HepG2 (cell line): ENCODE results near the gene PPY. TPM values are rescaled to one million over a fixed set of nuclear protein-coding genes. Genes with fewer than 3 reads are reported as not detected.

ENCODE experiments used
- GATAD2A ChIP-seq: IDR thresholded peaks from 2 replicates; pipeline ENCODE4 v1.6.1; 2016
- MEIS1 ChIP-seq: sonication (generic); formaldehyde crosslinking; IDR thresholded peaks from 2 replicates; pipeline ENCODE4 v1.9.0; 2021; ENCODE audit warnings: mild to moderate bottlenecking, missing genetic modification reagents, moderate library complexity, borderline replicate concordance
- RARA ChIP-seq: IDR thresholded peaks from 2 replicates; pipeline ENCODE4 v1.6.1; 2016; ENCODE audit warnings: missing genetic modification reagents, missing compliant biosample characterization
- SATB2 ChIP-seq: sonication (generic); formaldehyde crosslinking; IDR thresholded peaks from 2 replicates; pipeline ENCODE4 v1.5.0; 2020; ENCODE audit warnings: missing genetic modification reagents
- UBTF ChIP-seq: sonication (generic); formaldehyde crosslinking; IDR thresholded peaks from 2 replicates; pipeline ENCODE4 v1.4.0; 2020; ENCODE audit warnings: mild to moderate bottlenecking, missing genetic modification reagents
- ZBTB49 ChIP-seq: sonication (generic); formaldehyde crosslinking; IDR thresholded peaks from 2 replicates; pipeline ENCODE4 v1.4.0; 2020; ENCODE audit warnings: missing genetic modification reagents, borderline replicate concordance
- ZSCAN21 ChIP-seq: sonication (generic); formaldehyde crosslinking; IDR thresholded peaks from 2 replicates; pipeline ENCODE4 v1.8.0; 2022; ENCODE audit warnings: mild to moderate bottlenecking, missing genetic modification reagents, moderate library complexity, borderline replicate concordance
- polyA plus RNA-seq, 8 experiments: library from polyadenylated mRNA; depleted of rRNA in 3 of 8; stranded (reverse) in 7 of 8; unstranded in 1 of 8; fragments of >200 nt; fragmentation: Illumina TruSeq in 4 of 8; extraction: Trizol in 4 of 8; gene quantifications; 2 replicates each; pipeline versions ENCODE4 v1.2.1 to v1.2.3, GENCODE V29; 2011 to 2016; ENCODE audit warnings: low read depth in 4 of 8, missing spikeins in 1 of 8, mixed read lengths in 1 of 8; ENCODE audit not compliant: insufficient read depth in 1 of 8
- total RNA-seq, 5 experiments: library from RNA; depleted of rRNA; stranded (reverse); fragments of >200 nt; fragmentation: Illumina TruSeq; extraction: Trizol; gene quantifications; 2 replicates each; pipeline ENCODE4 v1.2.3, GENCODE V29; 2016; ENCODE audit warnings: low read depth in 1 of 5
- TF ChIP-seq, protein P1 (sequence below): IDR thresholded peaks from 2 replicates; pipeline ENCODE4 v1.6.1; 2012; ENCODE audit warnings: inconsistent platforms

PPY gene
- total and polyA plus RNA-seq, 2 of the 13 experiments (the other 11 are each of a cell fraction or from before 2014, with no cell fraction given), result not detected

DNA sequence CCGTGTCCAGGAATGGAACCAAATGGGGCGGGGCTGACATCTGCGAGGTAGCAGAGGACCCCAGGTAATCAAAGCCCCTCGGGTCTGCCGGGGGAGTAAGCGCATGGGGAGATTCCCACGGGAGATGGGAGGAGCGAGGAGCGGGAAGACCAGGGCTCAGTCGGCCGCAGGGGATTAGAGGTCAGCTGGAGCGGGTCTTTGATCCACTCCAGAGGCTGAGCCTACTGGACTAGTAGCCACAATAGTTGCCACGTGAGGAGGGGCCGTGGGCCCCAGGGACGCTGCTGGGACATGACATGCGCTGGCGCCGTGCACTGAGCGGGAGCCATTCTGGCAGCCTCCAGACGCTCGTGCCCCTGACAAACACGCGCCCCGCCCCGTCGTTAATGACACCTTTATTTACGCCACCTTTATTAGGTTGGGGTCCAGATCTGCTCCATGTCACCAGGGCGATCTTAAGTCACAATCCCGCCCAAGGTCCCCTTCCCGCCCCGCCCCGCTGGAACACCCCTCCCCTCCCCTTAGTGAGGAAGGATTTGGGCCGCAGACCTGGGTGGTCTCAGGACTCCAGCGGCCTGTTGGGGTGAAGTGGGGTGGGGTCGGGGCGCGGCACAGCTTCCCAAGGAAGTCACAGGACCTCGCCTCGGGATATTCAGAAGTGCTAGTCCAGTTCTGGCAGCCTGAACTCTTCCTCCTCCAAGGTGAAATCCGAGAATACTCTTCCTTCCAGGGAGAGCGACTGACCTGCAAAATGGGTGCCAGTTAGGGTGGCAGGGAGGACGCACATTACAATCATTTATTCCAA lies 15.0 kb downstream of the PPY start (continued):
- TF ChIP-seq UBTF (CRISPR knock-in tag) (no peak), RARA (CRISPR knock-in tag) (0 out of 2 replicates have a peak, but pooled peaks have one; percentile 22), ZSCAN21 (CRISPR knock-in tag) (0 out of 2 replicates have a peak, but pooled peaks have one; percentile 23), GATAD2A (peak; percentile 43; the same call in 1 of the 2 replicates), ZBTB49 (CRISPR knock-in tag) (no peak), SATB2 (CRISPR knock-in tag) (no peak), MEIS1 (CRISPR knock-in tag) (no peak)
- TF ChIP-seq, protein P1, sequence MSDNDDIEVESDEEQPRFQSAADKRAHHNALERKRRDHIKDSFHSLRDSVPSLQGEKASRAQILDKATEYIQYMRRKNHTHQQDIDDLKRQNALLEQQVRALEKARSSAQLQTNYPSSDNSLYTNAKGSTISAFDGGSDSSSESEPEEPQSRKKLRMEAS, result peak; percentile 23; the same call in 1 of the 2 replicates
